ENCODE measurements around the gene ISYNA1. TPM values are rescaled to one million over a fixed set of nuclear protein-coding genes. Genes with fewer than 3 reads are reported as not detected.

The ISYNA1 gene
- total and polyA plus RNA-seq, 2 of the 13 experiments (the other 11 are each of a cell fraction or from before 2014, with no cell fraction given): 29.6 to 48.5 TPM

- no peak for TF ChIP-seq ZNF609 (CRISPR knock-in tag; IDR thresholded peaks at IDR 0.05; ENCODE audit: borderline replicate concordance)
- TF ChIP-seq FOXM1 (CRISPR knock-in tag; IDR thresholded peaks at IDR 0.05): no peak
- TF ChIP-seq USF2 (IDR thresholded peaks at IDR 0.05; ENCODE audit: low read depth, low read length): no peak
- no peak; the same call in 1 of the 2 replicates for TF ChIP-seq USF2 (CRISPR knock-in tag; IDR thresholded peaks at IDR 0.05; ENCODE audit: borderline replicate concordance)
- no peak for TF ChIP-seq ZBTB3 (CRISPR knock-in tag; IDR thresholded peaks at IDR 0.05; ENCODE audit: borderline replicate concordance, low read depth)
- TF ChIP-seq HOXA7 (CRISPR knock-in tag; IDR thresholded peaks at IDR 0.05): no peak
- no peak for TF ChIP-seq ZNF740 (CRISPR knock-in tag; IDR thresholded peaks at IDR 0.05)
- TF ChIP-seq SRSF9 (IDR thresholded peaks at IDR 0.05; ENCODE audit: borderline replicate concordance, insufficient read depth, low read depth, low read length, poor library complexity, severe bottlenecking): no peak
- no peak for TF ChIP-seq FLYWCH1 (CRISPR knock-in tag; IDR thresholded peaks at IDR 0.05)
- peak; percentile 50 for TF ChIP-seq GATAD2A (CRISPR knock-in tag; IDR thresholded peaks at IDR 0.05)
- TF ChIP-seq SMC3 (IDR thresholded peaks at IDR 0.05; ENCODE audit: low read length): peak; percentile 14; the same call in 1 of the 2 replicates
- 0 out of 2 replicates have a peak, but pooled peaks have one; percentile 60 for TF ChIP-seq ZNF724P (CRISPR knock-in tag; IDR thresholded peaks at IDR 0.05; ENCODE audit: borderline replicate concordance)
- no peak for TF ChIP-seq ZBTB49 (CRISPR knock-in tag; IDR thresholded peaks at IDR 0.05; ENCODE audit: borderline replicate concordance)
- TF ChIP-seq ZNF280B (CRISPR knock-in tag; IDR thresholded peaks at IDR 0.05; ENCODE audit: borderline replicate concordance): 0 out of 2 replicates have a peak, but pooled peaks have one; percentile 60
- no peak for TF ChIP-seq ZNF446 (CRISPR knock-in tag; IDR thresholded peaks at IDR 0.05)
- TF ChIP-seq CBFB (CRISPR knock-in tag; IDR thresholded peaks at IDR 0.05): no peak
- no peak for TF ChIP-seq ZNF530 (CRISPR knock-in tag; IDR thresholded peaks at IDR 0.05; ENCODE audit: low read depth)
Observed at GRCh38 chr19:18469069-18469846, 31.3 kb upstream of the ISYNA1 start (continued).
